HL-60/S4 treated with retinoic acid at 250 ng/mL for 4 days and 3 days (cell line): Measurements from ENCODE around the gene HNF1A.

Experiments
- in situ Hi-C: fragments of 300-500 bp; cut with MboI; formaldehyde crosslinking; loops from 2 replicates; pipeline ENCODE4 v1.7.0; 2022; ENCODE audit warnings: low sequenced_read_pairs

Gene HNF1A

GRCh38 chr12:121005346-121005815, 27.0 kb downstream of the HNF1A start:
- in situ Hi-C loops, result no loop called here

GRCh38 chr12:121008347-121009098, 30.2 kb downstream of the HNF1A start:
- in situ Hi-C loops, result no loop called here

GRCh38 chr12:121009741-121010140, 31.4 kb downstream of the HNF1A start:
- in situ Hi-C loops, result no loop called here

- in situ Hi-C loops, result no loop called here
These were observed 32.5 kb downstream of the HNF1A start for GRCh38 chr12:121010860-121011259.

- in situ Hi-C loops, result no loop called here
These were observed 33.5 kb downstream of the HNF1A start for GRCh38 chr12:121011820-121012219.

DNA sequence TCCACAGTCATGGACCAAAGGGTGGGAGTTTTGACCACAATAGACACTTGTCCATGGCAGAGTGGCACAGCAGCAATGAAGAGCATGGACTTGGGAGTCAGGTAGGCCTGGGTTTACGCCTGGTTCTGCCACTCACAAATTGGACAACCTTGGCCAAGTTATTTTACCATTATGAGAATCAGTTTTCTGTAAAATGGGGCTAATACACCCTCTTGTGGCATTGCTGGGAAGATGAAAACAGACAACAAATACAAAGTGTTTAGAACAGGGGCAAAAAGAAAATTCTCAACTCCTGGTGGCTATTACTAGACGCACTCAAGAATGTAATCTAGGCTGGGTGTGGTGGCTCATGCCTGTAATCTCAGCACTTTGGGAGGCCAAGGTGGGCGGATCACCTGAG, 35.4 kb downstream of the HNF1A start:
- in situ Hi-C loops, result no loop called here

- in situ Hi-C loops, result no loop called here
These were observed 37.8 kb downstream of the HNF1A start, which contains the start of gene C12orf43 for GRCh38 chr12:121015825-121016766. TSS of gene C12orf43 (minus strand) at chr12:121016487. CDS start at chr12:121016474, 13 bp downstream.

GRCh38 chr12:121017966-121018491, 39.7 kb downstream of the HNF1A start:
- in situ Hi-C loops, result no loop called here

- in situ Hi-C loops, result no loop called here
These were observed 40.7 kb downstream of the HNF1A start for GRCh38 chr12:121018860-121019617.

- in situ Hi-C loops, result no loop called here
These were observed 43.4 kb downstream of the HNF1A start for GRCh38 chr12:121021754-121022153.

GRCh38 chr12:121022713-121023112, 44.4 kb downstream of the HNF1A start:
- in situ Hi-C loops, result no loop called here

DNA sequence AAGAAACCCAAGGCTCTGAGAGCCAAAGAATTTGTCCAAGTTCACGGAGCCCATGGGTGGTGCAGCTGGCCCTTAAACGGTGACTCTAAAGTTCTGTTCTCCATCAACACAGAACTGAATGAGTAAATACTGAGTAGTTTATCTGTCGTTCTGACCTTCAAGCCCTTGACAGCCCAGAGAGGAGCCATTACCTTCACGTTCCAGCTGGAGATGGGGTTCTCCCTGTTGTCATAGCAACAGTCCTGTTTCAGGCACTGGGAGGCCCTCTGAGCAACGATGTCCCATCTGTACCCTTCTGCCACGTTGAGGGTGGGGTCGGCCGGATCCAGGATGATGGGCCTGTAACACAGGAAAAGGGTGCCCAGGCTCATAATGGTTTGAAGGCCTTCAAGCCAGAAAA, 45.5 kb downstream of the HNF1A start:
- in situ Hi-C loops, result no loop called here

DNA sequence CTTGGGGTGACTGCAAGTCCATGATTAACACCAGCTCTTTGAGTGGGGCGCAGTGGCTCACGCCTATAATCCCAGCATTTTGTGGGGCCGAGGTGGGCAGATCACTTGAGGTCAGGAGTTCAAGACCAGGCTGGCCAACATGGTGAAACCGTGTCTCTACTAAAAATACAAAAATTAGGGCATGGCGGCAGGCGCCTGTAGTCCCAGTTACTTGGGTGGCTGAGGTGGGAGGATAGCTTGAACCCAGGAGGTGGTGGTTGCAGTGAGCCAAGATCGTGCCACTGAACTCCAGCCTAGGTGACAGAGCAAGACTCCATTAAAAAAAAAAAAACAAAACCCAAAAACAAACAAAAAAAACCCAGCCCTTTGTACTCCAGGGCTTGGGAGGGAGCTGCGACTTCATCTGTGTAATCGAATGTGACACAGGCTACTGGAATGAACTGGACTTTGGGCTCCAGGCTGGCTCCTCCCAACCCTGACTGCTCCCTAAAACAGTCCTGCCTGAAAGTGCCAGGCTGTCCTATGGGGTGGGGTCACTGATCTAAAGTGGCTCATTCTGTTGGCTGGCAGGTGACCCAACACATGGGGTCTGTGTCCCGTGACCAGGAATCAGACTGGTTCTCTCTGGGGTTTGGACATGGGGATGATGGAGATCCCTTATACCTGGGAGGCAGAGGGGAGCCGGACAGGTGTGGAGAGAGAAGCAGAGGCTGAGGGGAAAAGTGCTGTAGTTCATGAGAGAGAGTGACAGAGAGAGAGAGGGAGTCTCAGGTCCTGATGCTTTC, 47.3 kb downstream of the HNF1A start:
- in situ Hi-C loops, result no loop called here

- in situ Hi-C loops, result no loop called here
These were observed 48.1 kb downstream of the HNF1A start for GRCh38 chr12:121026274-121027045.

GRCh38 chr12:121030576-121031212, 52.4 kb downstream of the HNF1A start:
- in situ Hi-C loops, result no loop called here

GRCh38 chr12:121033625-121034349, 55.4 kb downstream of the HNF1A start:
- in situ Hi-C loops, result no loop called here

DNA sequence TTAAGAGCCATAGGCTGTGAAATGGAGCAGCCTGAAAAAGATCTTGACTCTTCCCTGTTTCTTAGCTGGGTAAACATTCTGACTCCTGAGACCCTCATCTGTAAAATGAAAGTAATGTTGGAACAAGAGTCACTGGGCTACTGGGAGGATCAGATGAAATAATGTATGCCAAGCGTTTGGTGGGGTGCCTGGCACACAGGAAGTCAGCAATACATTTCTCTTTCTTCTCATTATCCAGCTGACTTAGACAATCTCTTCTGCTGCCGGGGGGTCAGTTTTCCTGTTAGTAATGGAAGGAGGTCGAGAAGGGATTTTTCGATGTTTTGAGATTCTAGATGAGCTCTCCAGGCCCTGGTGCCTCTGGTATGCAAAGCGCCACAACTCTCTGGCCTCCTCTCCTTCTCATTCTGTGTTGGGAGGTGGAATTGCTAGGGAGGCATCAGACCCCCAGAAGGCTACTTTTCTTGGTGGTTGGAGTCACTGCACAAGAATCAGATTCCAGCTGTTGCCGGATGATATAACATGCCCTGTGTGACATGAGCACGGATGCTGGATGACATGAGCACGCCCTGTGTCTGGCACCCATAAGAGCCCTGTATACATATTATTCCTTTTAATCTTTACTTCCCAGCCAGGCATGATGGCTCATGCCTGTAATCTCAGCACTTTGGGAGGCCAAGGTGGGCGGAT, 56.4 kb downstream of the HNF1A start:
- in situ Hi-C loops, result no loop called here
